Left forelimb (tissue), 1 donor: Measurements from ENCODE around the gene SMYD5.
"Not testable (repeated sequence)": the region's sequence is repeated elsewhere in the genome, so short reads cannot be mapped to it uniquely, and the experiment has no call there.

Source experiments
- DNase-seq: peaks from one replicate; pipeline ENCODE4 v3.0.0-alpha.2; 2018; ENCODE audit warnings: low spot score

SMYD5 gene

DNA sequence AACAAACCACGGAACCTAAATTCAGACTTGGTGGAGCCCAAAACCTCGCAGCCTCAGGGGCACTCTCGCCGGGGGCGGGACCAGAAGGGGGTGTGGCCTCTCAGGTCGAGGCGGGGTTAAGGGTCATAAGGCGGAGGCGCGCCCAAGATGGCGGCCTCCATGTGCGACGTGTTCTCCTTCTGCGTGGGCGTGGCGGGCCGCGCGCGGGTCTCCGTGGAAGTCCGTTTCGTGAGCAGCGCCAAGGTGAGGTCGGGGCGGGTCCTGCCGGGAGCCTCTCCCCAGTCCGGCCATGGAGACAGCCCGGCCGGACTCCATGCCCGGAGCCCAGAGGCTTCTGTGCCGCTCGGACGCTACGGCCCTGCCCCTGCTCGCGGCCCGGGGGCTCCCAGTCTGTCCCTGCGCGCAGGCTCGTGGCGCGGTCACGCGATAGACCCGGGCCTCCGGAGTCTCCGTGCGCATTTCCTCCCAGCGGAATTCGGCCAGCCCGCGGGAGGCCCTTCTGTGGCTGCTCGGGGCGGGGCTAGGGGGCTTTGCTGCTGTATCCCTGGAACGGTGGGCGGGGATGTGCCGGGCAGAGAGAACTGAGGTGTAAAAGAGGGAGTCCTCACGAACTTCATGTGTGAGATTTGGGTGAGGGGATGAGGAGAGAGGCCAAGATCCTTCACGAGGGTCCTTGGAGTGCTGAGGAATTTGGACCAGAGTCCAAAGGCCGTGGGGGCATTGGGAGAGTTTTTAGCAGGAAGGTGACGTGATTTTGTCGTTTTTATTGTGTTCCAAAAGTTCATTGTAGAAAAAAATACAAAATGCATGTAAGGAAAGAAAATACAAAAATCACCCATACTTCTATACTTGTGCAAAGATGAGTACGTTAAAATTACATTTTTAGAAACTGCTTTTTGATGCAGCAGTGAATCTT is at the start of gene SMYD5:
Gene SMYD5 (plus strand): TSS at position 126 of the 916 bp plus-strand sequence. CDS start 22 bp downstream, at position 148.
- DNase-seq, result peak; percentile 88

- not testable (repeated sequence) for DNase-seq
Measured at GRCh38 chr2:73165978-73166377, 48.1 kb upstream of the SMYD5 start.

DNA sequence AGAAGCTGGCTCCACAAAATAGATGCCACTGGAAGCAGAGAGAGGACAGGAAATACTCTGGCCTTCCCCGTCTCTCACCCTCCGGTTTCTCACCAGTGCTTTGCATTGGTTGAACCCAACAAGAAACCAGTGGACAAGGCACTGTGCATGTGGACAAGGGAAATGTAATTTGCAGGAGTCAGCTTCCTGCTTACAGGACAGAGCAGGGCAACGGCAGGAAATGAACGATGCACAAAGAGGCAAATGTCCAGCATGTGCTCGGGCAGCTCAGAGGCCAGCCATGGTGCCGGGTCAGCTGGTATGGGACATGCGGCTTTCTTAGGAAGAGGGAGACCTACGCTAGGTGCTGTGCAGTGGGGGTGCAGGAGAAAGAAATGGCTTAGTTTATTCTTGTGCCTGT is 47.2 kb upstream of the SMYD5 start:
- not testable (repeated sequence) for DNase-seq

DNA sequence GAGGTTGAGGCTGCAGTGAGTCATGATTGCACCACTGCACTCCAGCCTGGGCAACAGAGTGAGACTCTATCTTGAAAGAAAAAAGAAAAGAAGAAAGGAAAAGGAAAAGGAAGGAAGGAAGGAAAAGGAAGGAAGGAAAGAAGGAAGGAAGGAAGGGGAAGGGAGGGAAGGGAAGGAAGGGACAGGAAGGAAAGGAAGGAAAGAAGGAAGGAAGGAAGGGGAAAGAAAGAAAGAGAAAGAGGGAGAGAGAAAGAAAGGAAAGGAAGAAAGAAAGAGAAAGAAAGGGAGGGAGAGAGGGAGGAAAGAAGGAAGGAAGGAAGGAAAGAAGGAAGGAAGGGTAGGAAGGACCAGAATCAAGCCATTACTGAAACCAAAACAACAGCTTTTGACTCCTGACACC is 45.7 kb upstream of the SMYD5 start:
- DNase-seq, result not testable (repeated sequence)

GRCh38 chr2:73170341-73170740 is 43.7 kb upstream of the SMYD5 start:
- DNase-seq, result not testable (repeated sequence)

GRCh38 chr2:73172963-73173362 is 41.1 kb upstream of the SMYD5 start:
- no peak for DNase-seq

DNA sequence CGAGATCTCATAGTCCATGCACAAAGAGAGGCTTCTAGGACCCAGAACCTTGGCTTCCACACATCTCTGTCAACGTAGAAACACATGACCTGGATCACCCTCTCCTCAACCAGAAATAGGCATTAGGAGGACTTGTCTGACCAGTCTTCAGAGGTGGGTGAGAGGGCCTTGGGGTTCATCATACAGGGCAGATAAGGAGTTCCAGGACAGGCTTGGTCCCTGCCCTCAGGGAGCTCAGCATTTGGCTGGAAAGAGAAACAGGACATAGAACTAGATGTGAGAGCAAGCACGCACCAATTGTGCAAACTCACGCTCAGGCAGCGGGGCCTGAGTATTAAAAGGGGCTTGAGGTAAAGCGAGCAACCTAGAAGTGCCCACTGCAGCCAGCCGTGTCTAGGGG is 40.3 kb upstream of the SMYD5 start:
- DNase-seq, result no peak

DNA sequence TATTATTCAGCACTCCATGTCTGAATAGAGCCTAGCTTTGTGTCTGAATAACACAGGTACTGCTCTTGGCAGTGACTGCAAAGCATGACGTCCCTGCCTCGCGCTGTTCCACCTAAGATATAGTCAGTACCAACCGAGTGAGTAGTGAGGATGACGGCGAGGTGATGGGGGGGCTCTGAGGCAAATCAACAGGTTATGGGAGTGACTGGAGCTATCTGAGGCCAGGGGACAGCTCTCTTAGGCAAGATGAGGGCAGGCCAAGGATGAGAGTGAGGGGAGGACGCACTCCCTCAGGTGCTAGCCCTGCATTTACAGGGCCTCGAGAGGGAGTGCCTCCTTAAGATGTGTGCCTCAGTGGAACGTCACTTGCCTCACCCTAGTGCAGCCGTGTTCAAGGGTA is 39.8 kb upstream of the SMYD5 start:
- no peak for DNase-seq

DNA sequence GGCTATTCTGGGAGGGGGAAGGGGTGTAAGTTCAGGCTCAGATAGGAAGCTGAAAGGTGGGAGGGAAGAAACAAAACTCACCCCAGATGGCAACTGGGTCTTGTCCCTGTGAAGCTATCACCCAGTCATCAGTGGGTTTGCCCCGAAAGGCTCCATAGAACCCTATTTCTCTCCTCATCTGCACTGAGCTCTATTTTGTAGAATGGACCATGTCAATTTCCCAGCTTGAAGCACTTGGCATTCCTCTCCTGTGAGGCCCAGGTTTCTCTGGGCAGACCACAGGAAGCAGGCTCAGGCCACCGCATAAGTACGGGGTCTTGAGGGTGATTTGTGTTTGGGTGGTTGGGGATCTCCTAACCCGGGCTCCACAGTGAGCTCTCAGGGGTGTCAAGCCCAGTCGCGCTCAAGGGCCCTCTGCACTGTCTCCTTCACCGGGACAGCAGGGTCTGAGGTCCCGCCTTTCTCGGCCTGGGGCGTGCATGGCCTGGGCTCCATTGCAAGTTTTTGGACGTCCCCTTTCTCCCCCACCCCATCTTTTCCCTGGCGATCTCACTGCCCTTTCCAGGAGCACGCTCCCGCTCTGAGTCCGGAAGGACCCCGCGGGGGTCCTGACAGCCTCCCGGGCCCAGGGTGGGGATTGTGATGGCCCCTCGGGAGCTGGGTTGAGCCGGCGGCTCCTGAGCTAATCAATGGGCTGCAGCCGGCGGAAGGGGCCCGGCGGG is 38.9 kb upstream of the SMYD5 start:
- no peak for DNase-seq

GRCh38 chr2:73175663-73176204 is 38.3 kb upstream of the SMYD5 start:
- peak; percentile 74 for DNase-seq

- no peak for DNase-seq
Measured at GRCh38 chr2:73176205-73176880, 37.7 kb upstream of the SMYD5 start.

GRCh38 chr2:73176881-73177644 is 37.0 kb upstream of the SMYD5 start:
- peak; percentile 93 for DNase-seq

DNA sequence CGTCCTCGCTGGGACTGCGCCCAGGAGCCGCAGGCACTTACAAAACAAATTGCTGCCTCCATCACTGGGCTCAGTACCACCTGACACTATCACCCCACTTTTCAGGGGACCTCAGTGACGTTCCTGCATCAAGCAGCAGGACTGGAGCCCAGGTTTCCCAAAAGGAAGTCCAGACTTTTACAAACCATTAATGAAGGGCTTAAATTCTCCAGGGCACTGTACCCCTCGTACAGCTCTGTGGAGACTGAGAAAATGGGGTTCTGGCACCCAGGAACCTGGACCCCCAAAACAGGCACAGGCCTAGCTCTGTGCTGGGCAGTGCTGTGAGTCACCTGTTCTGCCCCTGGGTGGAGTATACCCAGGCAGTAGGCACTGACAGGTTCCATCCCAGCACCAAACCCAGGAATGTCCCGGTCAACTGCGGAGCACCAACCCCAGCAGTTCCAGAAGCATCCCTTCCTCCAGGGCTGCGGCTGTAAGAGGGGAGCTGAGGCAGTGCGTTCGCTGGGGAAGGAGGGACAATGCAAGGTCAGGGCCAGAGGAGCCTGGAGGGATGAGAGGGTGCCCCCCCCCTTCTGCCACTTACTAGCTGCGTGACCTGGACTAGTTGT is 36.3 kb upstream of the SMYD5 start:
- DNase-seq, result no peak

DNA sequence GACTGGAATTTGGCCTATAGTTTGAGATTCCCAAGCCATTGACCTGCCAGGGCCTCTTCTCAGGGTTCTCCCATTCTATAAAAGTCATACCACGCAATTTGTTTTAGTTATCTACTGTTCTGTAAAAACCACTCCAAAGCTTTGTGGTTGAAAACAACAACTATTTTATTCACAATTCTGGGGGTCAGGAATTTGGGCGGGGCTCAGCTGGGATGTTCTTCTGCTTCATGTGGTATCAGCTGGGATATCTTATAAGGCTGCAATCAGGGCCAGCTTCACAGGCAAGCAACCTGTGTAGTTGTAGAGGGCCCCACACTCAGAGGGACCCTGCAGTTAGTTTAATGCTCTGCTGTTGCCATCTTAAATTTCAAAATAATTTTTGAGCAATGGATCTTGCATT is 28.1 kb upstream of the SMYD5 start:
- DNase-seq, result no peak

GRCh38 chr2:73187549-73187948 is 26.5 kb upstream of the SMYD5 start:
- no peak for DNase-seq

- no peak for DNase-seq
Measured at GRCh38 chr2:73197579-73197978, 16.5 kb upstream of the SMYD5 start.

- not testable (repeated sequence) for DNase-seq
Measured at GRCh38 chr2:73200281-73200680, 13.8 kb upstream of the SMYD5 start.

DNA sequence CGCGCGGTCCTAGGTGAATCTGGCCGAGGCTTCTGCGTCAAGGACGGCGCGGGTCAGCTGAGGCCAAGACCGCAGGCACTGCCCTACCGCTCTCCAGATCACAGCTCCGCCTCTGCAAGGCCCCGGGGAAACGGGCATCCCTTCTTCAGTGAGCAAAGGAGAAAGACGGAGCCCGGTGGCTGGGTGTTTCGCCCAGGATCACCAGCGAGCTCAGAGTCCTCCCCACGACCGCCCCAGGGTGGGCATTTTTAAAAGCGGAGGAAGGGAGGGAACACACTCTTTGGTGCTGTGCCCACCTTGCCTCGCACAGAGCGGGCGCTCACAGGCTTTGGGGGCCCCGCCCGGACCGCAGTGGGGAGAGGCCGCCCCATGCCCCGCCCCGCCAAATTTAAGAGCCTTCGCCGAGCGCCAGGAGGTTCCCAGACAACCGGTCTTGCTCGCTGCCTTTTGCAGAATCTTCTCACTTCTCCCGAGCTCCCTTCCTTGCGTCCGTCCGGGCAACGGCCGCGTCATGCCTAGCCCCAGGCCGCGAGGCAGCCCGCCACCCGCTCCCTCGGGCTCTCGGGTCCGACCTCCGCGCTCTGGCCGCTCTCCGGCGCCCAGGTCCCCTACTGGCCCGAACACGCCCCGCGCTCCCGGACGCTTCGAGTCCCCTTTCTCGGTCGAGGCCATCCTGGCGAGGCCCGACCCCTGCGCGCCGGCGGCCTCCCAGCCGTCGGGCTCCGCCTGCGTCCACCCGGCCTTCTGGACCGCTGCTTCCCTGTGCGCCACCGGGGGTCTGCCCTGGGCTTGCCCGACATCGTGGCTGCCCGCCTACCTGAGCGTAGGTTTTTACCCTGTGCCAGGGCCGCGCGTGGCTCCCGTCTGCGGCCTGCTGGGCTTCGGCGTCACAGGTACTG is 11.6 kb upstream of the SMYD5 start, which contains the start of gene NOTO:
Gene NOTO (plus strand): TSS at position 419 of the 899 bp plus-strand sequence. CDS start 93 bp downstream, at position 512.
- no peak for DNase-seq

DNA sequence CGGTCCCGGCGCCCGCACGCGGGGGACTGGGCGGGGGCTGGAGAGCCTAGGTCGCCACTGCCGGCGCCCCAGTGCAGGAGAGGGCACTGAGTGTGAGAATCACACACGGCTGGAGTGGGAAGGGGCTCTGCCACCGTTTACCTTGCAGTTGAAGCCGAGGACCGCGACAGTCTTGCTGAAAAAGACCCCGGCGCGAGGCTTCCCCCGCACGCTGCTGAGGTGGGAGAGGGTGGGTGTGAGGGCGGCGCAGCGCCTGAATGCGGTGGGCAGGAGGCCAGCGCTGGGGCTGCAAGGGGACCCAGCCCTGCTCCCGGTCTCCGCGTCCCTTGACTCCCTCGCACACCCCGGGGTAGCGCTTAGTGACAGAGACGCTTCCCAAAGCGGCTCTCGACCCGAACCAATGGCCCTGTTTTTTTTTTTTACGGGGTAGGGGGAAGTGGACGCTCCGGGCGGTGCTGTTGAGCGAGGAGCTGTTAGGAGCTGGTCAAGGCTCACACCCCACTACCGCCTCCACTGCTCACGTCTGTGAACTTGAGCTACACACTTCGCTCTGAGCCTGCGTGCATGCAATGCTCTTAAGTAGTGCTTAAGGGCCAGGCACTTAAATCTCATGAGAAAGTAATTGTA is 10.9 kb upstream of the SMYD5 start:
- no peak for DNase-seq
